ENCODE data around the gene TPBG.

The TPBG gene

DNA sequence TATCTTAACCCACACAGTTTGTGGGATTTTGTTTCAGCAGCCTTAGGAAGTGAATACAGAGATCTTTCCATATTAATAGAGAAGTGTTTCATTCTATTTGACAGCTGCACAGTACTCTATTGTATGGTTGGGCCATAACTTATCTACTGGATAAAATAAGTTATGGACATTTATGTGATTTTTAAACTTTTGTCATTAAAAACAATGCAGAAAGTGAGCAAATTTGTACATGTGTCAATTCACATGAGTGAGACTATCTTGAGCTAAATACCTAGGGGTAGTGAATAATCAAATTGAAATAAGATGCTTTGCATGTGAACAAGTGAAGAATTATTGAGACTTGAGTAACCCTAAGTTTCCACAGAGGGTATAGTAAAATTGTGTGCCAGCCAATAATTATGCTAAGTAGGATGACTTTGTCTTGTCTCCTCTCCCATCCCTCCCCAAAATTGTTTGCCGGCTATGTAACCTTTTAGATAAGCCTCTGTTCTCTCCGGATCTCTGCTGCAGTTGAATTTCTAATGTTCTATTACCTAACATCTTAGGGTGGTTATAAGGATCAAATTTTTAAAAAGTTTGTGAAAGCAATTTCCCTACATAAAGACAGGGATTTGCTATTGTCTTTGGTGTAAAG is 33.3 kb upstream of the TPBG start:
- TF ChIP-seq EZH2phosphoT487 (IDR thresholded peaks at IDR 0.05; ENCODE audit: borderline replicate concordance, low read length), result no peak
- TF ChIP-seq, protein P1, sequence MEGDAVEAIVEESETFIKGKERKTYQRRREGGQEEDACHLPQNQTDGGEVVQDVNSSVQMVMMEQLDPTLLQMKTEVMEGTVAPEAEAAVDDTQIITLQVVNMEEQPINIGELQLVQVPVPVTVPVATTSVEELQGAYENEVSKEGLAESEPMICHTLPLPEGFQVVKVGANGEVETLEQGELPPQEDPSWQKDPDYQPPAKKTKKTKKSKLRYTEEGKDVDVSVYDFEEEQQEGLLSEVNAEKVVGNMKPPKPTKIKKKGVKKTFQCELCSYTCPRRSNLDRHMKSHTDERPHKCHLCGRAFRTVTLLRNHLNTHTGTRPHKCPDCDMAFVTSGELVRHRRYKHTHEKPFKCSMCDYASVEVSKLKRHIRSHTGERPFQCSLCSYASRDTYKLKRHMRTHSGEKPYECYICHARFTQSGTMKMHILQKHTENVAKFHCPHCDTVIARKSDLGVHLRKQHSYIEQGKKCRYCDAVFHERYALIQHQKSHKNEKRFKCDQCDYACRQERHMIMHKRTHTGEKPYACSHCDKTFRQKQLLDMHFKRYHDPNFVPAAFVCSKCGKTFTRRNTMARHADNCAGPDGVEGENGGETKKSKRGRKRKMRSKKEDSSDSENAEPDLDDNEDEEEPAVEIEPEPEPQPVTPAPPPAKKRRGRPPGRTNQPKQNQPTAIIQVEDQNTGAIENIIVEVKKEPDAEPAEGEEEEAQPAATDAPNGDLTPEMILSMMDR (IDR thresholded peaks at IDR 0.05; ENCODE audit: low read depth, low read length, poor library complexity, severe bottlenecking), result no peak
- Histone ChIP-seq H3K4me1 (ENCODE audit: control insufficient read depth, low read length) (no peaks in the 10 kb centered on the region), H3K36me3 (ENCODE audit: control insufficient read depth, low read length) (no peaks in the 10 kb centered on the region), H3K79me2 (ENCODE audit: control insufficient read depth, low read length) (no peaks in the 10 kb centered on the region), H4K20me1 (ENCODE audit: control insufficient read depth, insufficient read depth, low read depth, low read length) (no peaks in the 10 kb centered on the region), H3K4me3 (ENCODE audit: low read length) (no peak overlapping the region), H3K9me3 (ENCODE audit: control insufficient read depth, insufficient read depth, low read length) (no peaks in the 10 kb centered on the region), H3K27me3 (ENCODE audit: control insufficient read depth, low read length) (0 out of 2 replicates have a peak, but pooled peaks cover 4% of the 10 kb centered on the region), H3K4me2 (ENCODE audit: low read length) (no peak overlapping the region), H3K27ac (ENCODE audit: low read depth, low read length) (no peak overlapping the region), H3K9me2 (replicated peaks; ENCODE audit: control insufficient read depth, low read length) (no peaks in the 10 kb centered on the region), H3F3A (ENCODE audit: control insufficient read depth, insufficient read depth) (no peaks in the 10 kb centered on the region)

DNA sequence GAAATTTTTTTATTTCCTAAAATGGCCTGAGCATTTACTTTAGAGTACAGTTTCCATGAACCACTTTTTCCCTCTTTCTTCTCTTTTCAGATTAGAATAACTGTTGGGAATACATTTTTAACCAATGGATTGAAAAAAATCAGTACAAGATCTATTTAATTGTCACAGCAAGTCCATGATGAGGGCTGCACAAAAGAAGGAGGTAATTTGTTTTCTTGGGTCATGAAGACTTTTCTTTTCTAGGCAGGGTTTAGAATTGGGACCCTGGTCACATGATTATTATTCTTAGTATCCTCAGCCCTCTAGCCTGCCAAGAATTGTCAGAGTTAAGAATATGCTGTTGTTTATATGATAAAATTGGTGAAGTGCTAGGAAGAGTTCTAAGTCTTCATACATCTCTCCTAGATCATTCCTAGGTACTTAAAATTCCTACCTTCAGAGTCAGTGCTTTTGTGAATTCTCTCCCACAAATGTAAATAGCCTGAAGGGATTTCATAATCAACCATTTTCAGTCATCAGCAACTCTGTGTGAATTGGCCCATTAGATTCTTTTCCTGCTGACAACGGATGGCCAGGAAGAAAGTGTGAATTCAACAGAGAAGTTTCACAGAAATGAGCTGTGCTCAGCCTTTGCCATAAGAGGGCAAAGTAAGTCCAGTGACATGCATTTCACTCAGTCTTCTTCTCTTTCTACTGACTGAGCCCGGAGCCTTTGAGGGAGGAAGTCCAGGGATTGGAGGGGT is 32.4 kb upstream of the TPBG start:
- no peak for TF ChIP-seq EZH2phosphoT487 (IDR thresholded peaks at IDR 0.05; ENCODE audit: borderline replicate concordance, low read length)
- TF ChIP-seq, protein P1 (IDR thresholded peaks at IDR 0.05; ENCODE audit: low read depth, low read length, poor library complexity, severe bottlenecking), result no peak

DNA sequence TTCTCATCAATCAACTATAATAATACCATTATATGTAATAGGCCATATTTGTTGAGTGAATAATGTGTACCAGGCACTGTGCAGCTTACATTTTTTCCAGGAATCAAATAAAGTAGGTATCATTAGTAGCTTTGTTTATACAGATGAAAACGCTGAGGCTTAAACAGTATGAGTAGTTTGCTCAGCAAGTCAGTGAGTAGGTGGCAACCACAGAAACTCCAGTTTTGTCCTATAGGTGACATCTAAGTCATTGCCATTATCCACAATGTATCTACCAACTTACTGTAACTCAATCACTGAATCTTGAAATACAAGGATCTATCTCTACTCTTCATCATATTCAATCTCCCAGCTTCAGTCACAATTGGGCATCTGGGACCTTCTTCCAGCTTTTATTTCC is 29.8 kb upstream of the TPBG start:
- Histone ChIP-seq H3K27me3 (ENCODE audit: control insufficient read depth, low read length) (0 out of 2 replicates have a peak, but pooled peaks cover 4% of the 10 kb centered on the region), H3K9me2 (replicated peaks; ENCODE audit: control insufficient read depth, low read length) (no peaks in the 10 kb centered on the region), H3K27ac (ENCODE audit: low read depth, low read length) (no peak overlapping the region), H3F3A (ENCODE audit: control insufficient read depth, insufficient read depth) (no peaks in the 10 kb centered on the region), H3K9me3 (ENCODE audit: control insufficient read depth, insufficient read depth, low read length) (no peaks in the 10 kb centered on the region), H3K36me3 (ENCODE audit: control insufficient read depth, low read length) (no peaks in the 10 kb centered on the region), H3K4me3 (ENCODE audit: low read length) (no peak overlapping the region), H3K4me2 (ENCODE audit: low read length) (no peak overlapping the region), H3K4me1 (ENCODE audit: control insufficient read depth, low read length) (no peaks in the 10 kb centered on the region), H3K79me2 (ENCODE audit: control insufficient read depth, low read length) (no peaks in the 10 kb centered on the region), H4K20me1 (ENCODE audit: control insufficient read depth, insufficient read depth, low read depth, low read length) (no peaks in the 10 kb centered on the region)
- no peak for TF ChIP-seq EZH2phosphoT487 (IDR thresholded peaks at IDR 0.05; ENCODE audit: borderline replicate concordance, low read length)
- TF ChIP-seq, protein P1 (IDR thresholded peaks at IDR 0.05; ENCODE audit: low read depth, low read length, poor library complexity, severe bottlenecking), result no peak

More for the DNA sequence above, 32.4 kb upstream of the TPBG start:
- Histone ChIP-seq H3K79me2 (ENCODE audit: control insufficient read depth, low read length) (no peaks in the 10 kb centered on the region), H4K20me1 (ENCODE audit: control insufficient read depth, insufficient read depth, low read depth, low read length) (no peaks in the 10 kb centered on the region), H3K27me3 (ENCODE audit: control insufficient read depth, low read length) (0 out of 2 replicates have a peak, but pooled peaks cover 4% of the 10 kb centered on the region), H3K9me2 (replicated peaks; ENCODE audit: control insufficient read depth, low read length) (no peaks in the 10 kb centered on the region), H3K4me2 (ENCODE audit: low read length) (no peak overlapping the region), H3K4me3 (ENCODE audit: low read length) (no peak overlapping the region), H3K36me3 (ENCODE audit: control insufficient read depth, low read length) (no peaks in the 10 kb centered on the region), H3F3A (ENCODE audit: control insufficient read depth, insufficient read depth) (no peaks in the 10 kb centered on the region), H3K4me1 (ENCODE audit: control insufficient read depth, low read length) (no peaks in the 10 kb centered on the region), H3K9me3 (ENCODE audit: control insufficient read depth, insufficient read depth, low read length) (no peaks in the 10 kb centered on the region), H3K27ac (ENCODE audit: low read depth, low read length) (no peak overlapping the region)

Measured in DOHH2 (cell line).